OCI-M2 (cell line): ENCODE measurements around the gene ANXA6.
A peak's percentile ranks its signal among the peaks of the same experiment; 100 is the strongest.
"Not testable (repeated sequence)": the region's sequence is repeated elsewhere in the genome, so short reads cannot be mapped to it uniquely, and the experiment has no call there.

ENCODE experiments used
- DNase-seq: peaks from one replicate; lab custom pipeline; 2025; ENCODE audit not compliant: unreplicated experiment; lab: John Stamatoyannopoulos, UW

Gene ANXA6

DNA sequence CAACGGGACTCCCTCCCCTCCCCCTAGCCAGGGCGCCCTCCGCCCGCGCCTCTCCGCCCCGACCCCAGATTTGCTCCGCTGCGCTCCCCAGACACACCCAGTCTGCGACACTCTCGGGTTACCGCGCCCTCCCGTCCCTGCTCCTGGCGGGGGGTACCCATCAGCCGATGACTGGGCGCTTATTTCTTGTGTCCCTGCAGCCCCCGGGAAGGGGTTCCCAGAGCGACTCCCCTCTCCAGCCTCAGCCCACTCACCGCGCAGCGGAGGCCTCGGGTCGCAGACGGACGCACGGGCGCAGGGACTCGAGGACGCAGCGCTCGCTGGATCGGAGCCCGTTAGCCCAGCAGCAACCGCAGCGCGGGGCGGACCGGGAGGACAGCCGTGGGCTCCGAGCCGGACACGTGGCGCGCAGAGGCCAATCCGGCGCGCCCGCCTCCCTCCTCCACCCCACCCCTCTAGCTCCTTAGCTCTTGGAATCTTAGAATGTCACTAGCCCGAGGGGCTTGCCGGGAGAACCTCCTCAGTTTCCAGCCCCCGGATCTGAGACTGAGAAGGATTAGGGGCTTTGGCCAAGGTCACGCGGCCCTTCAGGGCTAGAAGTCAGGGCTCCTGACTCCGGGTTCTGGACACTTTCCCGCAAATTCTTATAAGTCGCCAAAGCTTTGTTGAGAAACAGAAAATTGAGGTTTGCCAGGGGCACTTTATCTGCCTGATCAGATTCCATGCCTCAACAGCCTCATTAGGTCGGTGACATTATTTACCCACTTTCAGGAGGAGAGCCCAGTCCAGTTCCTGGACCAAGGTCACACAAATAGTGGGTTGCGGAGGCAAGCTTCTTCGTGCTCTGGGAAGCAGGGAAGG lies at the start of gene ANXA6:
TSS of gene ANXA6 (minus strand) at position 354 of the 861 bp plus-strand sequence. CDS start 9,878 bp downstream, outside the sequence.
- peak; percentile 9 for DNase-seq

- no peak for DNase-seq
Observed at GRCh38 chr5:151205411-151205810, 47.8 kb upstream of the ANXA6 start.

- DNase-seq = no peak
Observed at GRCh38 chr5:151204051-151204450, 46.5 kb upstream of the ANXA6 start.

DNA sequence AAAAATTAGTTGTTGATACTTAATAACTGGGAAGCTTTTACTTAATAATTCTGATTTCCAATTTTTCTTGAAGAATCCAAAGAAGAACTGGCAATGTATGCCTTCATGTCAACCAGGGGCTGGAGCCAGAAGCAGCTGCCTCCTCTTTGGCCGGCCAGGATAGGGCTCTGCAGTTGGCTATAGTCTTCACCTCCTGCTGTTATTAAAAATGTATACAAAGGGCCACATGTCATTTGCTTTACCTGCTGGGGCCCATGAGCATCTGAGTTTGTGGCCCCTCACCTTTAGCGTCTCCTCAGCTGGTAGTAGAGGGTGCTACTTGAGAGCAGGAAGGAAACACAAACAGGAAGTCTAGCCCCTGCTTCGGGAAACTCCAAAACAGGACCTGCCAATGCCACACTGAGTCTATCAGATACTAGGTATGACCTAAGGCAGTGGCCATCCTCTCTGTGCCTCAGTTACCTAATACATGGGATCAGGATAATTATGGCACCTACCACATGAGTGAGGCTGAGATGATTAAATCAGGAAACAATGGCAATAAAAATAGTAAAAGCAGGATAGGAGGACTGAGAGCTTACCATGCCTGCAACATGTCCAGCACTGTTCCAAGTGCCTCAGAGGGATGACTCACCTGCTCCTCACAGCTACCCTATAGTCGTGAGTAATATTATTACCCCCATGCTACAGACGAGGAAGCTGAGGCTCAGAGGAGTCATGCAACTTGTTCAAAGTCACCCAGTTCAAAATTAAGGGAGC lies 45.0 kb upstream of the ANXA6 start:
- no peak for DNase-seq

- no peak for DNase-seq
Observed at GRCh38 chr5:151200913-151201595, 43.5 kb upstream of the ANXA6 start.

DNA sequence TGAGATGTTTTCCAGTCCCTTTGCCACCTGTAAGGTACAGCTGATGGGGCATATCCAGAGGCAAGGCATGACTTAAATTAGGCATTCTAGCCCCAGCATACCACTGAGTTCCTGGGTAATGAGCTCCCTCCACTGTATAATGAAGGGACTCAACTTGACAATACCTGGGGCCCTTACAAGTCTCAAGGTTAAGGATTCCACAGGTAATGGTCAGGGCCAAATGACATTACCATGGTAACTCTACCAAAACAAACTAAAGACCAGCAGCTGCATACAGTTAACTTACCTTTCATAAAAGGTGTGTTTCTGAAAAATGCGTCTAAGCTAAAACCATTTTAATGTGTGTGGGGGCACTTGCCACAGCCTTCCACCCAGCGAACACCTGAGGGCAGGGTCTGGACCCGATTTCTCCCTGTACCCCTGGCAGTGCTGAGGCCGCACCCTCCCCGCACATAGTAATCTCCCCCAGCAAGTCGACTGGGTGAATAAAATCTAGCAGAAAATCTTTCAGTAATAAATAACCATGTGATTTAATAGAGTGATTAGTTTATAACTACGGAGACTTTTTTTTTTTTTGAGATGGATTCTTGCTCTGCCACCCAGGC lies 42.1 kb upstream of the ANXA6 start:
- DNase-seq = no peak

- no peak for DNase-seq
Observed at GRCh38 chr5:151198861-151199260, 41.3 kb upstream of the ANXA6 start.

GRCh38 chr5:151197291-151197600 lies 39.7 kb upstream of the ANXA6 start:
- not testable (repeated sequence) for DNase-seq

DNA sequence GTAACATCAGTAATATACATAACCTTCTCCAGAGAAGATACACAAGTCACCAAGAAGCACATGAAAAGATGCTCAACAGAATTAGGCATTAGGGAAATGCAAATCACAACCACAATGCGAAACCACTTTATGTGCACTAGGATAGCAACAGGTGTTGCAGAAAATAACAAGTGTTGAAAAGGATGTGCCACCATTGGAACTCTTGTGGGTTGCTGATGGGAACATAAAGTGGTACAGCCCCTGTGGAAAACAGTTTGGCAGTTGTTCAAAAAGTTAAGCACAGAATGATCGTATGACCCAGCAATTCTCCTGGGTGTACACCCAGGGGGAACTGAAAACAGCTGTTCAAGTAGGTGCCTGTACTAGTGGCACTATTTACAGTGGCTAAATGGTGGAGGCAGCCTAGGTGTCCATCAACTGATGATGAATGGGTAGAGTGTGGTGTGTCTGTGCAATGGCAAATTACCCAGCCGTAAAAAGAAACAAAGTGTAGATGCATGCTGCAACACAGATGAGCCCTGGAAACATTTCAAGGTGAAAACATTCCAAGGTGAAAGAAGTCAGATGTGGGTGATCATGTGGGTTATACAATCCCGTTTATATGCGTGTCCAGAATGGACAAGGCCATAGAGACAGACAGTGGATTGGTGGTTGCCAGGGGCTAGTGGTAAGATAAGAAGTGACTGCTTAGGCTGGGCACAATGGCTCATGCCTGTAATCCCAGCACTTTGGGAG lies 39.1 kb upstream of the ANXA6 start:
- DNase-seq = no peak

- DNase-seq = no peak
Observed at GRCh38 chr5:151195622-151196021, 38.0 kb upstream of the ANXA6 start.

DNA sequence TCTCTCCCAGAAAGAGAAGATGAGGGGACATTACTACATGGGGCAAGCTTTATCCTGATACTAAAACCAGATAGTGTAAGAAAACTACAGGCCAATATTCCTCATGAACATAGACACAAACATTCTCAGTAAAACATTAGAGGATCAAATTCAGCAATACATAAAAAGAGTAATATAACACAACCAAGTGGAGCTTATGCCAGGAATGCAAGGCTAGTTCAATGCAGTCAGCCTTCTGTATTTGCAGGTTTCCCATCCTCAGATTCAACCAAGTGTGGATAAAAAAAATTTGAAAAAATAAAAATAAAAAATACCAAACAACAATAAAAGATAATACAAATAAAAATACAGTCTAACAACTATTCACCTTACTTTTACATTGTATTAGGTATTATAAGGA lies 35.0 kb upstream of the ANXA6 start:
- no peak for DNase-seq

GRCh38 chr5:151191661-151192060 lies 34.1 kb upstream of the ANXA6 start:
- DNase-seq = no peak

DNA sequence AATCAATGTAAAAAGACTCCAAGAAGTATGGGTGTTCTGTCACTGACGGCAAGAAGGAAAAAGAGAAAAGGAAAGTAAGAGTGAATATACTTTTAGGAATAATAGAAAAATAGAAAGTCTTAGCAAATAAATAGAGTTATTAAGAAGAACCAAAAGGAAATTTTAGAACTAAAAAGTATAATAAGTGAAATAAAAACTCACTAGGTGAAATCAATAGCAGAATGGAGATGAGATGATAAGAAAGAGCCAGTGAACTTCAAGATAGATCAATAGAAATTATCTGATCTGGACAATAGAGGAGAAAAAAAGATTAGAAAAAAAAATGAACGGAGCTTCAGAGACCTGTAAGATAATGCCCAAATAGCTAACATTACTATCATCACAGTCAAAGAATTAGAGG lies 31.6 kb upstream of the ANXA6 start:
- DNase-seq = no peak

DNA sequence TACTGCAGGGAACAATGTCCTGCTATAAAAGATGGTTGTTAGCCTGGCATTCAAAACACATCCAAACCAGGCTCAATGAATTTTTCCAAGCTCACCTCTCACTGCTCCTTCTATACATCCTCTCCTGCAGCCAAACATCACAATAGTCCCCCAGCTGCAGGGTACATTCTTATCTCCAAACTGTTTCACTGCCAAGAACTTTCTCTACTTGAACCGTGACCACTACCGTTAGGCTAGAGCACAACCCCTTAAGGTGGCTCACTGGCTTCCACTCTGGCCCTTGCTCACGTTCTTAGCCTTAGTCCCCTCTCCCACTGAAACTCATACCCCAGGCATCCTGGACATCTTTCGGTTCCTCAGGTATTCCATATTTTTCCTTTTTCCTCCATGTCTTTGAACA lies 29.0 kb upstream of the ANXA6 start:
- DNase-seq = no peak

DNA sequence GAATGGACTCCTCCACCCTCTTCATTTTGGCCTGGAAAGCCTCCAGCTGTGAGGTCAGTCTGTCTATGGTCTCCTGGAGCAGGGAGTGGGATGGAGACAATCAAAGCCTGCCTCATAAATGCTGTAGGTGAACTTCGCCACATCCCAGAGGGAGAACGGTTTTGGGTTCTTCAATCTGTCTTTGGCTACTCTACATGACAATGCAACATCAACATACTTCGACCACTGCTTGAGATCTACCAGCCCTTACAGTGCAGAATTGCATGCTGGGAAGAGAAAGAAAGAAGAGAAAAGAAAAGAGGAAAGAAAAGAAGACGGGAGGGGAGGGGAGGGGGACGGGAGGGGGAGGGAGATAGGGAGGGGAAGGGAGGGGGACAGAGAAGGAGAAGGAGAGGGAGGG lies 28.5 kb upstream of the ANXA6 start:
- no peak for DNase-seq

GRCh38 chr5:151184316-151185042 lies 26.9 kb upstream of the ANXA6 start:
- DNase-seq = no peak

DNA sequence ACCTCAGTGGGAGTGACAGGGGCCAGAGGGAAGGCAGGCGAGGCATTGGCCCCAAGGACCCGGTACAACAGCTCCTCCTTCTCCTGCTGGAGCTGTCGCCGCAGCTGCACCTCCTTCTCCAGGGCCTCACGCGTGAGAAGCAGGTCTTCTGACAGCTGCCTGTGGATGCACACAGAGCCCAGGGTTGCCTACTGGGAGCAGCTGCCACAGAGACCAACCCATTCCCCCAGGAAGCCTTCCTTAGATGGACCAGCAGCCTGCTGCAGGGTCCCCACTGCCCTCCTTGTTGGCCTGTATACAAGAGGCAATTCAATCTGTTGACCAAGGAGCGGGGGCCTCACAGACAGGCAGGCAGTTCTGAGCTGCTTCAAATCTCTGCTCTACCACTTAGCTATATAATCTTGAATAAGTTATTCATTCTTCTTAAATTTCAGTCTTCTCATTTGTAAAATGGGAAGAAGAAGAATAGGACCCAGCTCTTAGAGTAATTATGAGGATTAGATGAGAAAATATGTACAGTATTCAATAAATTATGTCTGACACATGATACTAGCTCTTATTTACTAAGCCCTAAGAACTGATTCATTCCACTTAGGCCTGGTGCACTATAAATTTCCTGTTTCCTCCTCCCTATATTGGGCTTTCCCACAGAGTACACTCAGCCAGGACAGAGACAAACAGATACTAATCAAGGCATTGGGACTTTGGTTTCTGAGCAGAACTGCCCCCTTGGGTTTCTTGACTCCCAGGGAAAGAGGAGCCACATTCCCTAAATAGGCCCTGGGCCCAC lies 26.1 kb upstream of the ANXA6 start:
- DNase-seq = no peak

- no peak for DNase-seq
Observed at GRCh38 chr5:151182976-151183375, 25.4 kb upstream of the ANXA6 start.

DNA sequence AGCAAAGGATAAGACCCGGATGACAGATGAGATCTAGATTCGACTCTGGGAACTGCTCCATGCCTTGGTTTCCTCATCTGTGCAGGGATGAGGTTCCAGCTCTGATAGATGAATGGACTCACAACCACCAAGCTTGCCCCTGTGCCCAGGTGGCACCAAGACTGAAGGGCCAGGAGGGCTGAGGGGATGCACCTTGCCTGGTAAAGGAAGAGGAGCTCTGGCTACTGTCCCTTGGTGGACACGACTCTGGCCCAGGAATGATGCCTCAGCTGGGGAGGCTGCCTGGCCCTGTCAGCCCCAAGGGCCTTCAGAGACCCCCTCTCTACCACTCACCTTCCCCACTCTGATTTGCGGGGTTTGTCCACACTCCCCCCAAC lies 24.9 kb upstream of the ANXA6 start:
- DNase-seq = no peak
